ENCODE measurements around the gene PTPRN2. TPM values are rescaled to one million over a fixed set of nuclear protein-coding genes. Genes with fewer than 3 reads are reported as not detected.

The PTPRN2 gene
- total RNA-seq, 1 experiment from 2014 or later: 2.1 TPM

DNA sequence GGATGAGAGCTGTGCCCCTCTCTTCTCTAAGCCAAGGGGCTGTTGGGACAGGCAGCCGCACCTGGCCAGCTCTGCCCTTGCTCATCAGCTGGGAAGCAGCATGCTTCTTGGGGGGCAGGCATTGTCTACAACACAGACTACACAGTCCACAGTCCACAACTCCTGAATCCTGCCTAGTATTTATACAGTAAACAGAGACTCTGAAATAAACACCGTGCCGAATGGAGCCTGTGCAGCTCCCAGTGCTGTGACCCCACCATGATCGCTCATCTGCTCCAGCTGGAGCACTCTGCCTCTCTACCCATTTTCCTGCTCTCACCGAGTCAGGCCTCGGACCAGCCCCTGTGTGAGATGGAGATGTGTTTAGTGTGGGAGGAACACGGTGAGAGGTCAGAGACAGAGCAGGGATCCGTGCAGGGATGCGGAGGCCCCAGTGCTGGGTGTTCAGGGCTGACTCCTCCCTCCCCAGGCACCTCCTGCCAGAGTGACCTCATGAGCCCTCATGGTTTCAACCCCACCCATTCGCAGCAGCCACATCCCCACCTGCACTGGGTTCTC lies 642.8 kb downstream of the PTPRN2 start:
- no peak for ATAC-seq
- Histone ChIP-seq H3K9me3 (ENCODE audit: control insufficient read depth in 1 of 2, insufficient read depth in 1 of 2, low read depth in 1 of 2, low read length in 2 of 2) (peaks cover 0 to 15% of the 10 kb centered on the region in 2 experiments; a peak in 1 of 4 replicates), H3K9ac (ENCODE audit: low read length) (no peak overlapping the region), H3K4me3 (replicated peaks in 1 of 2; ENCODE audit: low read depth in 1 of 2, low read length in 2 of 2) (no peak overlapping the region), H3K36me3 (ENCODE audit: control insufficient read depth in 1 of 2, insufficient read depth in 2 of 2, low read length in 2 of 2) (no peaks in the 10 kb centered on the region), H3K27me3 (ENCODE audit: insufficient read depth, low read length) (no peaks in the 10 kb centered on the region), H2AFZ (ENCODE audit: low read depth, low read length, poor library complexity, severe bottlenecking) (no peak overlapping the region), H4K20me1 (ENCODE audit: insufficient read depth) (no peaks in the 10 kb centered on the region), H3K27ac (ENCODE audit: low read depth, low read length) (no peak overlapping the region), H3K9me2 (ENCODE audit: insufficient read depth) (no peaks in the 10 kb centered on the region), H3K4me1 (ENCODE audit: control insufficient read depth in 1 of 2, insufficient read depth in 2 of 2, low read length in 2 of 2) (peaks cover 0 to 7% of the 10 kb centered on the region in 2 experiments; a peak in 3 of 4 replicates), H3K4me2 (ENCODE audit: low read length) (no peak overlapping the region), H3K79me2 (ENCODE audit: insufficient read depth, low read length) (no peaks in the 10 kb centered on the region)
- POLR2A ChIA-PET: no interaction called here
- no peak for DNase-seq (ENCODE audit: low read depth, low spot score)
- CTCF ChIA-PET: no interaction called here
- no TSS peak for BruUV-seq (replicated peaks)
- TF ChIP-seq POLR2AphosphoS5 (IDR thresholded peaks at IDR 0.05; ENCODE audit: low read depth, low read length) (no peak), RAD21 (IDR thresholded peaks at IDR 0.05; ENCODE audit: low read depth) (no peak), SP1 (IDR thresholded peaks at IDR 0.05; ENCODE audit: low read depth) (no peak), EZH2 (IDR thresholded peaks at IDR 0.05) (no peak), JUND (IDR thresholded peaks at IDR 0.05) (no peak), YY1 (IDR thresholded peaks at IDR 0.05; ENCODE audit: extremely low read depth, insufficient replicate concordance, low read depth, low read length) (no peak), SRF (IDR thresholded peaks at IDR 0.05; ENCODE audit: low read depth) (no peak), FOSL1 (IDR thresholded peaks at IDR 0.05; ENCODE audit: low read depth) (no peak), ZNF274 (IDR thresholded peaks at IDR 0.05; ENCODE audit: low read depth, low read length) (no peak), EZH2phosphoT487 (IDR thresholded peaks at IDR 0.05; ENCODE audit: borderline replicate concordance) (no peak), TCF7L2 (IDR thresholded peaks at IDR 0.05; ENCODE audit: borderline replicate concordance, extremely low read depth, insufficient read depth, insufficient read length) (no peak), POLR2A (IDR thresholded peaks at IDR 0.05; ENCODE audit: borderline replicate concordance, extremely low read depth, insufficient read depth, insufficient read length) (no peak), ZFX (IDR thresholded peaks at IDR 0.05) (no peak), ELF1 (IDR thresholded peaks at IDR 0.05; ENCODE audit: borderline replicate concordance, low read depth) (no peak), EGR1 (IDR thresholded peaks at IDR 0.05; ENCODE audit: low read depth) (no peak)
- TF ChIP-seq, protein P1, sequence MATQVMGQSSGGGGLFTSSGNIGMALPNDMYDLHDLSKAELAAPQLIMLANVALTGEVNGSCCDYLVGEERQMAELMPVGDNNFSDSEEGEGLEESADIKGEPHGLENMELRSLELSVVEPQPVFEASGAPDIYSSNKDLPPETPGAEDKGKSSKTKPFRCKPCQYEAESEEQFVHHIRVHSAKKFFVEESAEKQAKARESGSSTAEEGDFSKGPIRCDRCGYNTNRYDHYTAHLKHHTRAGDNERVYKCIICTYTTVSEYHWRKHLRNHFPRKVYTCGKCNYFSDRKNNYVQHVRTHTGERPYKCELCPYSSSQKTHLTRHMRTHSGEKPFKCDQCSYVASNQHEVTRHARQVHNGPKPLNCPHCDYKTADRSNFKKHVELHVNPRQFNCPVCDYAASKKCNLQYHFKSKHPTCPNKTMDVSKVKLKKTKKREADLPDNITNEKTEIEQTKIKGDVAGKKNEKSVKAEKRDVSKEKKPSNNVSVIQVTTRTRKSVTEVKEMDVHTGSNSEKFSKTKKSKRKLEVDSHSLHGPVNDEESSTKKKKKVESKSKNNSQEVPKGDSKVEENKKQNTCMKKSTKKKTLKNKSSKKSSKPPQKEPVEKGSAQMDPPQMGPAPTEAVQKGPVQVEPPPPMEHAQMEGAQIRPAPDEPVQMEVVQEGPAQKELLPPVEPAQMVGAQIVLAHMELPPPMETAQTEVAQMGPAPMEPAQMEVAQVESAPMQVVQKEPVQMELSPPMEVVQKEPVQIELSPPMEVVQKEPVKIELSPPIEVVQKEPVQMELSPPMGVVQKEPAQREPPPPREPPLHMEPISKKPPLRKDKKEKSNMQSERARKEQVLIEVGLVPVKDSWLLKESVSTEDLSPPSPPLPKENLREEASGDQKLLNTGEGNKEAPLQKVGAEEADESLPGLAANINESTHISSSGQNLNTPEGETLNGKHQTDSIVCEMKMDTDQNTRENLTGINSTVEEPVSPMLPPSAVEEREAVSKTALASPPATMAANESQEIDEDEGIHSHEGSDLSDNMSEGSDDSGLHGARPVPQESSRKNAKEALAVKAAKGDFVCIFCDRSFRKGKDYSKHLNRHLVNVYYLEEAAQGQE (IDR thresholded peaks at IDR 0.05; ENCODE audit: low read depth): no peak
- TF ChIP-seq, protein P2, sequence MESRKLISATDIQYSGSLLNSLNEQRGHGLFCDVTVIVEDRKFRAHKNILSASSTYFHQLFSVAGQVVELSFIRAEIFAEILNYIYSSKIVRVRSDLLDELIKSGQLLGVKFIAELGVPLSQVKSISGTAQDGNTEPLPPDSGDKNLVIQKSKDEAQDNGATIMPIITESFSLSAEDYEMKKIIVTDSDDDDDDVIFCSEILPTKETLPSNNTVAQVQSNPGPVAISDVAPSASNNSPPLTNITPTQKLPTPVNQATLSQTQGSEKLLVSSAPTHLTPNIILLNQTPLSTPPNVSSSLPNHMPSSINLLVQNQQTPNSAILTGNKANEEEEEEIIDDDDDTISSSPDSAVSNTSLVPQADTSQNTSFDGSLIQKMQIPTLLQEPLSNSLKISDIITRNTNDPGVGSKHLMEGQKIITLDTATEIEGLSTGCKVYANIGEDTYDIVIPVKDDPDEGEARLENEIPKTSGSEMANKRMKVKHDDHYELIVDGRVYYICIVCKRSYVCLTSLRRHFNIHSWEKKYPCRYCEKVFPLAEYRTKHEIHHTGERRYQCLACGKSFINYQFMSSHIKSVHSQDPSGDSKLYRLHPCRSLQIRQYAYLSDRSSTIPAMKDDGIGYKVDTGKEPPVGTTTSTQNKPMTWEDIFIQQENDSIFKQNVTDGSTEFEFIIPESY (IDR thresholded peaks at IDR 0.05; ENCODE audit: extremely low read depth, insufficient replicate concordance, low read length): no peak
- TF ChIP-seq, protein P3, sequence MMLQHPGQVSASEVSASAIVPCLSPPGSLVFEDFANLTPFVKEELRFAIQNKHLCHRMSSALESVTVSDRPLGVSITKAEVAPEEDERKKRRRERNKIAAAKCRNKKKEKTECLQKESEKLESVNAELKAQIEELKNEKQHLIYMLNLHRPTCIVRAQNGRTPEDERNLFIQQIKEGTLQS (IDR thresholded peaks at IDR 0.05): no peak
- intact Hi-C loops (cut with micrococcal nuclease): no loop called here
- RAD21 ChIA-PET (ENCODE audit: low non-redundant PET in 1 of 2, low total read pairs in 2 of 2, uncharacterized antibody in 2 of 2, unreplicated experiment in 2 of 2): no interaction called here
